GM12865 (cell line): ENCODE results near the gene PRKN.

Source experiments
- DNase-seq: peaks from one replicate; pipeline ENCODE4 v3.0.0; 2010; ENCODE audit warnings: low read depth
- H3K4me3 ChIP-seq: 2 replicates; pipeline ENCODE4 v1.5.1; 2011; ENCODE audit warnings: mild to moderate bottlenecking, low read depth, low read length, control low read depth
- CTCF ChIP-seq: IDR thresholded peaks from 2 replicates; pipeline ENCODE4 v1.5.1; 2011; ENCODE audit warnings: low read length, control low read depth, low read depth, inconsistent platforms; ENCODE audit not compliant: insufficient read depth; ENCODE audit errors: missing control alignments

Gene PRKN

GRCh38 chr6:161446296-161446925 is 1281.2 kb downstream of the PRKN start:
- no peak overlapping the region for H3K4me3 ChIP-seq
- TF ChIP-seq CTCF, result no peak
- no peak for DNase-seq

- no peak for TF ChIP-seq CTCF
- H3K4me3 ChIP-seq, result no peak overlapping the region
- DNase-seq, result no peak
Measured at GRCh38 chr6:161445021-161445799, 1282.4 kb downstream of the PRKN start.

- H3K4me3 ChIP-seq, result no peak overlapping the region
- TF ChIP-seq CTCF, result no peak
- no peak for DNase-seq
Measured at GRCh38 chr6:161444464-161444863, 1283.1 kb downstream of the PRKN start.

GRCh38 chr6:161443848-161444247 is 1283.7 kb downstream of the PRKN start:
- no peak overlapping the region for H3K4me3 ChIP-seq
- no peak for TF ChIP-seq CTCF
- DNase-seq, result no peak

- H3K4me3 ChIP-seq, result no peak overlapping the region
- DNase-seq, result no peak
- TF ChIP-seq CTCF, result no peak
Measured at GRCh38 chr6:161442420-161442819, 1285.1 kb downstream of the PRKN start.

- H3K4me3 ChIP-seq, result no peak overlapping the region
- no peak for DNase-seq
- no peak for TF ChIP-seq CTCF
Measured at GRCh38 chr6:161440299-161440698, 1287.3 kb downstream of the PRKN start.
